IMR-90 (cell line): ENCODE data around the gene DPPA3. TPM values are rescaled to one million over a fixed set of nuclear protein-coding genes. Genes with fewer than 3 reads are reported as not detected.

Experiments used
- ATAC-seq: fragments of 200-7000 bp; cut with Tn5 transposase; 2 replicates; pipeline ENCODE4 v1.9.1; 2020; ENCODE audit warnings: low read depth, mild to moderate bottlenecking, moderate library complexity
- BruUV-seq: library from RNA; stranded (reverse); fragments of 400-500 nt; replicated peaks from 2 replicates; lab custom pipeline; 2021; lab: Mats Ljungman, UMichigan
- CTCF ChIA-PET: fragments of 300-600 bp; formaldehyde crosslinking; extraction: SDS; loops from one replicate; lab custom pipeline; 2021; ENCODE audit warnings: antibody characterized with exemption; lab: Yijun Ruan, JAX
- POLR2A ChIA-PET: fragments of 300-600 bp; sonication (Branson Sonifier 250); formaldehyde crosslinking; loops from one replicate; lab custom pipeline; 2022; ENCODE audit warnings: antibody characterized with exemption; ENCODE audit not compliant: unreplicated experiment; lab: Charles Lee
- DNase-seq: peaks from one replicate; pipeline ENCODE4 v3.0.0; 2013
- H2AFZ ChIP-seq: replicated peaks from 2 replicates; pipeline ENCODE3; 2013; ENCODE audit warnings: low read length, mild to moderate bottlenecking; ENCODE audit not compliant: poor library complexity
- H2AK5ac ChIP-seq: 2 replicates; pipeline ENCODE4 v1.6.1; 2013; ENCODE audit warnings: low read depth, low read length, inconsistent platforms
- H2AK9ac ChIP-seq: replicated peaks from 2 replicates; pipeline ENCODE3; 2013; ENCODE audit warnings: mild to moderate bottlenecking, low read depth, low read length, moderate library complexity; ENCODE audit not compliant: poor library complexity
- H2BK120ac ChIP-seq: 2 replicates; pipeline ENCODE4 v1.6.1; 2013; ENCODE audit warnings: low read depth, low read length, inconsistent platforms
- H2BK15ac ChIP-seq: 3 replicates; pipeline ENCODE4 v1.6.1; 2013; ENCODE audit warnings: low read depth, low read length, inconsistent platforms
- H2BK20ac ChIP-seq: 2 replicates; pipeline ENCODE4 v1.6.1; 2013; ENCODE audit warnings: low read depth, mild to moderate bottlenecking, inconsistent platforms, low read length, moderate library complexity
- H2BK5ac ChIP-seq: 2 replicates; pipeline ENCODE4 v1.6.1; 2013; ENCODE audit warnings: mild to moderate bottlenecking, low read depth, low read length, inconsistent platforms; ENCODE audit not compliant: poor library complexity, severe bottlenecking
- H3K14ac ChIP-seq: replicated peaks from 2 replicates; pipeline ENCODE4 v1.6.1; 2013; ENCODE audit warnings: low read depth, low read length, inconsistent platforms
- H3K18ac ChIP-seq: 2 replicates; pipeline ENCODE4 v1.6.1; 2013; ENCODE audit warnings: low read depth, low read length, control low read depth
- H3K23ac ChIP-seq: 2 replicates; pipeline ENCODE4 v1.6.1; 2013; ENCODE audit warnings: low read depth, low read length, inconsistent platforms
- H3K27ac ChIP-seq: 2 replicates; pipeline ENCODE4 v1.5.1; 2013; ENCODE audit warnings: mild to moderate bottlenecking, control low read depth, low read length; ENCODE audit not compliant: insufficient read depth
- H3K27me3 ChIP-seq: 2 replicates; pipeline ENCODE4 v1.6.1; 2013; ENCODE audit warnings: low read length; ENCODE audit not compliant: control insufficient read depth, insufficient read depth
- H3K36me3 ChIP-seq: 2 replicates; pipeline ENCODE4 v1.6.1; 2013; ENCODE audit warnings: low read length, mixed read lengths; ENCODE audit not compliant: control insufficient read depth, insufficient read depth
- H3K4ac ChIP-seq: 2 replicates; pipeline ENCODE4 v1.6.1; 2013; ENCODE audit warnings: low read depth, low read length, inconsistent platforms
- H3K4me1 ChIP-seq: 2 replicates; pipeline ENCODE4 v1.6.1; 2013; ENCODE audit warnings: low read length, mixed read lengths; ENCODE audit not compliant: control insufficient read depth, insufficient read depth
- H3K4me2 ChIP-seq: 2 replicates; pipeline ENCODE4 v1.6.1; 2013; ENCODE audit warnings: low read depth, mild to moderate bottlenecking, control low read depth, low read length, moderate library complexity
- H3K4me3 ChIP-seq: 2 replicates; pipeline ENCODE4 v1.5.1; 2013; ENCODE audit warnings: low read depth, mild to moderate bottlenecking, control low read depth, low read length, moderate library complexity; ENCODE audit not compliant: insufficient read depth
- H3K56ac ChIP-seq: 2 replicates; pipeline ENCODE4 v1.6.1; 2013; ENCODE audit warnings: low read length, inconsistent platforms; ENCODE audit not compliant: insufficient read depth; ENCODE audit errors: extremely low read depth
- H3K79me1 ChIP-seq, 2 experiments: 2 replicates each; pipeline ENCODE4 v1.6.1; 2013; ENCODE audit warnings: low read length in 2 of 2, inconsistent platforms in 1 of 2, low read depth in 1 of 2
- H3K9ac ChIP-seq: 2 replicates; pipeline ENCODE4 v1.6.1; 2013; ENCODE audit warnings: low read depth, low read length, control low read depth
- H3K9me1 ChIP-seq: 2 replicates; pipeline ENCODE4 v1.6.1; 2013; ENCODE audit warnings: low read length, inconsistent platforms; ENCODE audit not compliant: insufficient read depth
- H3K9me3 ChIP-seq: 2 replicates; pipeline ENCODE4 v1.6.1; 2013; ENCODE audit warnings: low read length; ENCODE audit not compliant: control insufficient read depth, insufficient read depth
- H4K20me1 ChIP-seq: 2 replicates; pipeline ENCODE4 v1.6.1; 2013; ENCODE audit warnings: low read length, inconsistent platforms; ENCODE audit not compliant: insufficient read depth
- H4K5ac ChIP-seq: 2 replicates; pipeline ENCODE4 v1.6.1; 2013; ENCODE audit warnings: mild to moderate bottlenecking, low read depth, low read length, control low read depth
- H4K8ac ChIP-seq, 2 experiments: 2 replicates each; pipeline ENCODE4 v1.6.1; 2013; ENCODE audit warnings: low read depth in 2 of 2, low read length in 2 of 2, control low read depth in 1 of 2, inconsistent platforms in 1 of 2
- H4K91ac ChIP-seq: 2 replicates; pipeline ENCODE4 v1.6.1; 2013; ENCODE audit warnings: low read depth, low read length, inconsistent platforms; ENCODE audit not compliant: insufficient read depth
- BHLHE40 ChIP-seq: fragments of 150-350 bp; IDR thresholded peaks from 2 replicates; pipeline ENCODE4 v1.6.1; 2016; ENCODE audit warnings: mild to moderate bottlenecking, low read depth, low read length
- CEBPB ChIP-seq: IDR thresholded peaks from 2 replicates; pipeline ENCODE4 v1.6.1; 2012; ENCODE audit warnings: low read depth, low read length, improper control_type of control experiment
- CTCF ChIP-seq: conservative IDR thresholded peaks from 2 replicates; pipeline ENCODE4 v1.5.1; 2012; ENCODE audit warnings: mild to moderate bottlenecking, low read depth, low read length, improper control_type of control experiment
- ELK1 ChIP-seq: fragments of 150-350 bp; IDR thresholded peaks from 2 replicates; pipeline ENCODE4 v1.6.1; 2016; ENCODE audit warnings: low read depth, mild to moderate bottlenecking, low read length, moderate library complexity, borderline replicate concordance
- FOS ChIP-seq: fragments of 150-350 bp; IDR thresholded peaks from 2 replicates; pipeline ENCODE4 v1.6.1; 2016; ENCODE audit warnings: low read depth, low read length
- MAFK ChIP-seq: IDR thresholded peaks from 2 replicates; pipeline ENCODE4 v1.6.1; 2012; ENCODE audit warnings: low read depth, low read length, improper control_type of control experiment
- MAZ ChIP-seq: IDR thresholded peaks from 2 replicates; pipeline ENCODE4 v1.6.1; 2012; ENCODE audit warnings: low read depth, mild to moderate bottlenecking, low read length, improper control_type of control experiment, moderate library complexity, borderline replicate concordance
- MXI1 ChIP-seq: IDR thresholded peaks from 2 replicates; pipeline ENCODE4 v1.6.1; 2012; ENCODE audit warnings: low read depth, mild to moderate bottlenecking, low read length, moderate library complexity, borderline replicate concordance
- NFE2L2 ChIP-seq: fragments of 150-350 bp; IDR thresholded peaks from 2 replicates; pipeline ENCODE4 v1.6.1; 2016; ENCODE audit warnings: low read depth, mild to moderate bottlenecking, low read length
- POLR2A ChIP-seq: IDR thresholded peaks from 2 replicates; pipeline ENCODE4 v1.6.1; 2012; ENCODE audit warnings: mild to moderate bottlenecking, low read depth, low read length
- RAD21 ChIP-seq: IDR thresholded peaks from 2 replicates; pipeline ENCODE4 v1.6.1; 2012; ENCODE audit warnings: low read length, improper control_type of control experiment
- RCOR1 ChIP-seq: IDR thresholded peaks from 2 replicates; pipeline ENCODE4 v1.6.1; 2012; ENCODE audit warnings: mild to moderate bottlenecking, low read length, improper control_type of control experiment; ENCODE audit not compliant: insufficient replicate concordance
- RFX5 ChIP-seq: IDR thresholded peaks from 2 replicates; pipeline ENCODE4 v1.8.0; 2012; ENCODE audit warnings: low read depth, mild to moderate bottlenecking, low read length, moderate library complexity
- SMC3 ChIP-seq: fragments of 150-350 bp; IDR thresholded peaks from 2 replicates; pipeline ENCODE4 v1.6.1; 2016; ENCODE audit warnings: low read depth, mild to moderate bottlenecking, antibody characterized with exemption, low read length, moderate library complexity
- USF2 ChIP-seq: fragments of 150-350 bp; IDR thresholded peaks from 2 replicates; pipeline ENCODE4 v1.6.1; 2017; ENCODE audit warnings: mild to moderate bottlenecking, antibody characterized with exemption, low read length, low read depth
- WGBS, 2 experiments: methylation state at CpG; one replicate each; pipeline versions ENCODE4 v1.1.5 to v1.1.7; 2013; ENCODE audit warnings: missing lambda C conversion rate in 2 of 2; ENCODE audit not compliant: insufficient read length in 1 of 2; ENCODE audit errors: extremely low coverage in 2 of 2; 5-methylcytosine and 5-hydroxymethylcytosine counted together
- dilution Hi-C: fragments of 300-500 bp; cut with HindIII; formaldehyde crosslinking; loops from one replicate; pipeline ENCODE4 v1.14.3; 2018; ENCODE audit warnings: low sequenced_read_pairs; ENCODE audit not compliant: unreplicated experiment
- in situ Hi-C: fragments of 300-500 bp; cut with MboI; formaldehyde crosslinking; loops from 3 replicates; pipeline ENCODE4 v1.14.3; 2019; ENCODE audit warnings: low sequenced_read_pairs, inconsistent platforms, mixed read lengths
- intact Hi-C: fragments of 100-400 bp; cut with micrococcal nuclease; formaldehyde crosslinking; loops from 2 replicates; pipeline ENCODE4 v1.10.0; 2022
- polyA plus RNA-seq, 3 experiments: library from polyadenylated mRNA; depleted of rRNA; stranded (reverse); fragments of >200 nt; gene quantifications; 2 replicates each; pipeline ENCODE4 v1.2.3, GENCODE V29; 2012; ENCODE audit warnings: low replicate concordance in 1 of 3
- total RNA-seq: library from RNA; depleted of rRNA; stranded (reverse); fragments of >200 nt; gene quantifications from 2 replicates; pipeline ENCODE4 v1.2.3, GENCODE V29; 2012

DPPA3 gene
- total and polyA plus RNA-seq, 2 of the 4 experiments (the other 2 are of a cell fraction): not detected

GRCh38 chr12:7758766-7759140 is 47.5 kb downstream of the DPPA3 start:
- 51% methylated on average over 3 of the region's 9 CpGs; no CpG with 5 or more reads in 1 of the 2 experiments for WGBS, 2 experiments

More at GRCh38 chr12:7758766-7759140, 47.5 kb downstream of the DPPA3 start:
- Histone ChIP-seq H2BK5ac (no peak overlapping the region), H3K27ac (no peak overlapping the region), H2BK20ac (no peak overlapping the region), H2BK15ac (no peak overlapping the region), H3K4me2 (no peak overlapping the region), H3K14ac (no peak overlapping the region), H3K18ac (no peak overlapping the region), H3K9me3 (peaks cover 7% of the 10 kb centered on the region), H3K9me1 (no peaks in the 10 kb centered on the region), H2AK5ac (no peak overlapping the region), H3K36me3 (no peaks in the 10 kb centered on the region), H2AFZ (no peak overlapping the region), H4K5ac (no peak overlapping the region), H3K9ac (no peak overlapping the region), H2AK9ac (no peak overlapping the region), H2BK120ac (no peak overlapping the region), H3K4me1 (no peaks in the 10 kb centered on the region), H3K4ac (no peak overlapping the region), H3K27me3 (no peaks in the 10 kb centered on the region), H3K4me3 (no peak overlapping the region), H3K79me1 (no peaks in the 10 kb centered on the region), H3K23ac (no peak overlapping the region), H3K56ac (no peak overlapping the region), H4K91ac (no peak overlapping the region), H4K20me1 (no peaks in the 10 kb centered on the region), H4K8ac (no peak overlapping the region)
- no TSS peak for BruUV-seq
- no peak for DNase-seq
- TF ChIP-seq RCOR1 (no peak), ELK1 (no peak), CTCF (no peak), RFX5 (no peak), MAZ (no peak), NFE2L2 (no peak), FOS (no peak), POLR2A (no peak), RAD21 (no peak), BHLHE40 (no peak), USF2 (no peak), MAFK (no peak), SMC3 (no peak), CEBPB (no peak), MXI1 (no peak)
- dilution Hi-C loops (no loop called here), in situ Hi-C loops (no loop called here), intact Hi-C loops (no loop called here)
- no peak for ATAC-seq
- POLR2A ChIA-PET: no interaction called here
- CTCF ChIA-PET: no interaction called here
